ENCODE measurements around the gene ANO7.

Gene ANO7

GRCh38 chr2:241200822-241201395 is 12.4 kb downstream of the ANO7 start:
- no peak for TF ChIP-seq CTCF (conservative IDR thresholded peaks at IDR 0.05; ENCODE audit: low read depth, low read length)
- no peak overlapping the region for H3K4me3 ChIP-seq (ENCODE audit: low read depth, low read length)
- DNase-seq (ENCODE audit: low read depth) = no peak

GRCh38 chr2:241201445-241202267 is 13.2 kb downstream of the ANO7 start:
- no peak for DNase-seq (ENCODE audit: low read depth)
- no peak overlapping the region for H3K4me3 ChIP-seq (ENCODE audit: low read depth, low read length)
- no peak for TF ChIP-seq CTCF (conservative IDR thresholded peaks at IDR 0.05; ENCODE audit: low read depth, low read length)

- H3K4me3 ChIP-seq (ENCODE audit: low read depth, low read length) = no peak overlapping the region
- no peak for DNase-seq (ENCODE audit: low read depth)
- no peak for TF ChIP-seq CTCF (conservative IDR thresholded peaks at IDR 0.05; ENCODE audit: low read depth, low read length)
These were observed 13.8 kb downstream of the ANO7 start for GRCh38 chr2:241202268-241202585.

- no peak for DNase-seq (ENCODE audit: low read depth)
- TF ChIP-seq CTCF (conservative IDR thresholded peaks at IDR 0.05; ENCODE audit: low read depth, low read length) = no peak
- H3K4me3 ChIP-seq (ENCODE audit: low read depth, low read length) = no peak overlapping the region
These were observed 14.2 kb downstream of the ANO7 start for GRCh38 chr2:241202681-241203080.

GRCh38 chr2:241203218-241204009 is 14.9 kb downstream of the ANO7 start:
- no peak for DNase-seq (ENCODE audit: low read depth)
- H3K4me3 ChIP-seq (ENCODE audit: low read depth, low read length) = no peak overlapping the region
- no peak for TF ChIP-seq CTCF (conservative IDR thresholded peaks at IDR 0.05; ENCODE audit: low read depth, low read length)

GRCh38 chr2:241204010-241204384 is 15.5 kb downstream of the ANO7 start:
- TF ChIP-seq CTCF (conservative IDR thresholded peaks at IDR 0.05; ENCODE audit: low read depth, low read length) = no peak

More at GRCh38 chr2:241204010-241204384, 15.5 kb downstream of the ANO7 start:
- H3K4me3 ChIP-seq (ENCODE audit: low read depth, low read length) = no peak overlapping the region
- DNase-seq (ENCODE audit: low read depth) = no peak
